ENCODE measurements around the gene GOLGA6L7. TPM values are rescaled to one million over a fixed set of nuclear protein-coding genes. Genes with fewer than 3 reads are reported as not detected.

The GOLGA6L7 gene
- total and polyA plus RNA-seq, 2 of the 13 experiments (the other 11 are each of a cell fraction or from before 2014, with no cell fraction given): not detected

- H3K79me2 ChIP-seq (ENCODE audit: insufficient read depth, low read length): no peaks in the 10 kb centered on the region
- no peak for FAIRE-seq
- no peaks in the 10 kb centered on the region for H3K36me3 ChIP-seq (replicated peaks in 1 of 2; ENCODE audit: control insufficient read depth in 1 of 2, insufficient read depth in 2 of 2, low read length in 2 of 2)
- WGBS (ENCODE audit: low lambda C conversion rate): 80% methylated on average over 7 of the region's 13 CpGs
- no peak overlapping the region for H3K4me2 ChIP-seq (ENCODE audit: low read depth, low read length)
- CTCF ChIA-PET (ENCODE audit: low intra/inter-chr PET ratio, low total read pairs): no interaction called here
- peaks cover 0 to 5% of the 10 kb centered on the region in 2 experiments; a peak in 1 of 5 replicates for H3K27me3 ChIP-seq (ENCODE audit: control insufficient read depth in 1 of 2, insufficient read depth in 2 of 2, low read length in 2 of 2)
- no peak for DNase-seq (ENCODE audit: low spot score)
- no peak overlapping the region for H3K4me3 ChIP-seq (replicated peaks in 1 of 3; ENCODE audit: insufficient read depth in 1 of 3, low read depth in 2 of 3, low read length in 3 of 3)
- in situ Hi-C loops (cut with HindIII; ENCODE audit: extremely low pct_ligation_motif_present, low pct_unique_long_range_greater_than_20kb) (no loop called here), intact Hi-C loops (cut with micrococcal nuclease; ENCODE audit: unreplicated experiment) (no loop called here)
- H3K9me3 ChIP-seq (ENCODE audit: low read length): no peaks in the 10 kb centered on the region
- POLR2A ChIA-PET: no interaction called here
- TF ChIP-seq ZNF224 (CRISPR knock-in tag; IDR thresholded peaks at IDR 0.05): no peak
- TF ChIP-seq ZNF33A (CRISPR knock-in tag; IDR thresholded peaks at IDR 0.05; ENCODE audit: borderline replicate concordance): no peak
- no peak for TF ChIP-seq NR2F6 (IDR thresholded peaks at IDR 0.05)
- no peak for TF ChIP-seq NR2F6 (CRISPR knock-in tag; IDR thresholded peaks at IDR 0.05)
- no peak for TF ChIP-seq BRD4 (CRISPR knock-in tag; IDR thresholded peaks at IDR 0.05)
- no peak for TF ChIP-seq ZKSCAN8 (CRISPR knock-in tag; IDR thresholded peaks at IDR 0.05; ENCODE audit: borderline replicate concordance)
- no peak for TF ChIP-seq ZNF225 (CRISPR knock-in tag; IDR thresholded peaks at IDR 0.05)
- no peak for TF ChIP-seq HNF4A (CRISPR knock-in tag; IDR thresholded peaks at IDR 0.05)
- TF ChIP-seq, protein P1, sequence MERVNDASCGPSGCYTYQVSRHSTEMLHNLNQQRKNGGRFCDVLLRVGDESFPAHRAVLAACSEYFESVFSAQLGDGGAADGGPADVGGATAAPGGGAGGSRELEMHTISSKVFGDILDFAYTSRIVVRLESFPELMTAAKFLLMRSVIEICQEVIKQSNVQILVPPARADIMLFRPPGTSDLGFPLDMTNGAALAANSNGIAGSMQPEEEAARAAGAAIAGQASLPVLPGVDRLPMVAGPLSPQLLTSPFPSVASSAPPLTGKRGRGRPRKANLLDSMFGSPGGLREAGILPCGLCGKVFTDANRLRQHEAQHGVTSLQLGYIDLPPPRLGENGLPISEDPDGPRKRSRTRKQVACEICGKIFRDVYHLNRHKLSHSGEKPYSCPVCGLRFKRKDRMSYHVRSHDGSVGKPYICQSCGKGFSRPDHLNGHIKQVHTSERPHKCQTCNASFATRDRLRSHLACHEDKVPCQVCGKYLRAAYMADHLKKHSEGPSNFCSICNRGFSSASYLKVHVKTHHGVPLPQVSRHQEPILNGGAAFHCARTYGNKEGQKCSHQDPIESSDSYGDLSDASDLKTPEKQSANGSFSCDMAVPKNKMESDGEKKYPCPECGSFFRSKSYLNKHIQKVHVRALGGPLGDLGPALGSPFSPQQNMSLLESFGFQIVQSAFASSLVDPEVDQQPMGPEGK (CRISPR knock-in tag; IDR thresholded peaks at IDR 0.05): no peak
- no peak for TF ChIP-seq CCAR2 (optimal IDR thresholded peaks at IDR 0.05; ENCODE audit: low read depth, low read length)
- no peak for TF ChIP-seq REST (IDR thresholded peaks at IDR 0.05; ENCODE audit: borderline replicate concordance in 1 of 2, low read depth in 1 of 2, low read length in 2 of 2)
- H3K27ac ChIP-seq (ENCODE audit: extremely low read length, insufficient read depth, low read length): no peak overlapping the region
- H4K20me1 ChIP-seq (ENCODE audit: insufficient read depth, low read length): no peaks in the 10 kb centered on the region
- BruUV-seq (replicated peaks): no TSS peak
- H3K4me1 ChIP-seq (ENCODE audit: insufficient read depth, low read length): peaks cover 13% of the 10 kb centered on the region
- H2AFZ ChIP-seq (ENCODE audit: low read length): no peak overlapping the region
- no peak overlapping the region for H3K9ac ChIP-seq (ENCODE audit: insufficient read depth, low read depth, low read length)
- ATAC-seq: no peak
These were observed 46.7 kb upstream of the GOLGA6L7 start for GRCh38 chr15:28895146-28895545.

Data from HepG2 (cell line).